ENCODE data around the gene GOSR2. TPM values are rescaled to one million over a fixed set of nuclear protein-coding genes. Genes with fewer than 3 reads are reported as not detected.

GOSR2 gene
- total RNA-seq, 3 donors from 2014 or later (not counting 1 experiment from before 2014, with no cell fraction given) = 55.7 to 66.7 (median 59.1) TPM

GRCh38 chr17:46898860-46899259, 24.1 kb upstream of the GOSR2 start:
- Histone ChIP-seq H3K9me3 (ENCODE audit: control insufficient read depth, insufficient read depth, low read length) (no peaks in the 10 kb centered on the region), H3K36me3 (ENCODE audit: control insufficient read depth, insufficient read depth, low read length) (no peaks in the 10 kb centered on the region), H3K27ac (ENCODE audit: low read length) (no peak overlapping the region), H3K4me3 (ENCODE audit: low read length) (no peak overlapping the region), H3K27me3 (ENCODE audit: control insufficient read depth, insufficient read depth, low read length) (no peaks in the 10 kb centered on the region), H3K4me1 (ENCODE audit: control insufficient read depth, insufficient read depth, low read length) (no peaks in the 10 kb centered on the region)
- Mint-ChIP-seq H3K27ac (no peak overlapping the region), H3K4me1 (no peaks in the 10 kb centered on the region), H3K9me3 (no peaks in the 10 kb centered on the region), H3K36me3 (no peaks in the 10 kb centered on the region), H3K4me3 (no peak overlapping the region), H3K27me3 (ENCODE audit: low read depth in 2 of 2) (peaks cover 3 to 7% of the 10 kb centered on the region in 2 donors)
- no peak for ATAC-seq
- DNase-seq = no peak
- intact Hi-C loops (cut with micrococcal nuclease) = no loop called here
- no peak for TF ChIP-seq CTCF (IDR thresholded peaks at IDR 0.05)
- 95% methylated on average over 4 of the region's 5 CpGs for WGBS (ENCODE audit: insufficient coverage)

GRCh38 chr17:46901291-46901690, 21.7 kb upstream of the GOSR2 start:
- no peak for DNase-seq
- H3K27me3 Mint-ChIP-seq (ENCODE audit: low read depth in 2 of 2) = peaks cover 7% of the 10 kb centered on the region in 2 donors
- no peak overlapping the region for H3K4me3 Mint-ChIP-seq
- Histone ChIP-seq H3K4me1 (ENCODE audit: control insufficient read depth, insufficient read depth, low read length) (peaks cover 6% of the 10 kb centered on the region), H3K4me3 (ENCODE audit: low read length) (no peak overlapping the region), H3K27ac (ENCODE audit: low read length) (no peak overlapping the region), H3K9me3 (ENCODE audit: control insufficient read depth, insufficient read depth, low read length) (no peaks in the 10 kb centered on the region), H3K36me3 (ENCODE audit: control insufficient read depth, insufficient read depth, low read length) (no peaks in the 10 kb centered on the region), H3K27me3 (ENCODE audit: control insufficient read depth, insufficient read depth, low read length) (no peaks in the 10 kb centered on the region)
- no peak overlapping the region for H3K27ac Mint-ChIP-seq
- 91% methylated on average over 9 of the region's 9 CpGs for WGBS (ENCODE audit: insufficient coverage)
- H3K9me3 Mint-ChIP-seq = no peaks in the 10 kb centered on the region
- no peaks in the 10 kb centered on the region for H3K36me3 Mint-ChIP-seq
- no peak for TF ChIP-seq CTCF (IDR thresholded peaks at IDR 0.05)
- no peak for ATAC-seq
- intact Hi-C loops (cut with micrococcal nuclease) = no loop called here
- peaks cover 0 to 8% of the 10 kb centered on the region in 2 donors for H3K4me1 Mint-ChIP-seq

GRCh38 chr17:46903762-46904672, 18.9 kb upstream of the GOSR2 start:
- ATAC-seq = no peak
- peaks cover 0 to 8% of the 10 kb centered on the region in 2 donors for H3K4me1 Mint-ChIP-seq
- H3K4me3 ChIP-seq (ENCODE audit: low read length) = no peak overlapping the region
- no peaks in the 10 kb centered on the region for H3K27me3 ChIP-seq (ENCODE audit: control insufficient read depth, insufficient read depth, low read length)
- H3K27ac ChIP-seq (ENCODE audit: low read length) = no peak overlapping the region
- H3K36me3 ChIP-seq (ENCODE audit: control insufficient read depth, insufficient read depth, low read length) = no peaks in the 10 kb centered on the region
- intact Hi-C loops (cut with micrococcal nuclease) = no loop called here
- peaks cover 7% of the 10 kb centered on the region for H3K4me1 ChIP-seq (ENCODE audit: control insufficient read depth, insufficient read depth, low read length)
- TF ChIP-seq CTCF (IDR thresholded peaks at IDR 0.05) = no peak
- peaks cover 4 to 7% of the 10 kb centered on the region in 2 donors for H3K27me3 Mint-ChIP-seq (ENCODE audit: low read depth in 2 of 2)
- 90% methylated on average over 4 of the region's 4 CpGs for WGBS (ENCODE audit: insufficient coverage)
- DNase-seq = no peak
- no peak overlapping the region for H3K4me3 Mint-ChIP-seq
- H3K36me3 Mint-ChIP-seq = no peaks in the 10 kb centered on the region
- H3K9me3 ChIP-seq (ENCODE audit: control insufficient read depth, insufficient read depth, low read length) = no peaks in the 10 kb centered on the region
- H3K9me3 Mint-ChIP-seq = no peaks in the 10 kb centered on the region
- no peak overlapping the region for H3K27ac Mint-ChIP-seq

Measured in natural killer cell (primary cell).